HG02938 (cell line): Measurements from ENCODE around the gene CFAP157.
A peak's percentile ranks its signal among the peaks of the same experiment; 100 is the strongest.

ENCODE experiments used
- ATAC-seq: cut with Tn5 transposase; IDR thresholded peaks from one replicate; pipeline ENCODE4 v1.9.1; 2021; ENCODE audit warnings: mild to moderate bottlenecking, moderate library complexity; ENCODE audit not compliant: unreplicated experiment

CFAP157 gene

GRCh38 chr9:127714951-127715469 is 8.2 kb downstream of the CFAP157 start:
- no peak for ATAC-seq

GRCh38 chr9:127715470-127716337 is 8.9 kb downstream of the CFAP157 start, which contains the start of the genes PTRH1 and TTC16:
Gene PTRH1 (minus strand): TSS chr9:127715663. CDS start chr9:127715639, 24 bp downstream.
Gene TTC16 (plus strand): TSS chr9:127716079. CDS start chr9:127716146, 67 bp downstream.
- peak; percentile 88 for ATAC-seq

- ATAC-seq = no peak
Observed at GRCh38 chr9:127716412-127716811, 9.6 kb downstream of the CFAP157 start.

DNA sequence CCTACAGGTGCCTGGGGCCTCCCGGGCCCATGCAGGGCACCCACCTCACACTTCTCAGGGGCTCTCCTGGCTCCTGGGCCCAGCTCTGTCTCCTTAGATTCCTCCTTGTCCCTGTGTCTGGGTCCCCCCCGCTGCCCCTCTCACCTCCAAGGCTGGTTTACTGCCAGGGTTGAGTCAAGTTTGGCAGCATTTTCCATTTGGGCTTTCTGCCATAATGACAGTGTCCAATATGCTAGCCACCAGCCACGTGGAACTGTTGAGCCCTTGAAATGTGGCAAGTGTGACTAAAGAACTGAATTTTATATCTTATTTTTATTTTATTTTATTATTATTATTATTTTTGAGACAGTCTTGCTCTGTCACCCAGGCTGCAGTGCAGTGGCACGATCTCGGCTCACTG is 11.0 kb downstream of the CFAP157 start:
- no peak for ATAC-seq

GRCh38 chr9:127720031-127720864 is 13.5 kb downstream of the CFAP157 start:
- no peak for ATAC-seq

DNA sequence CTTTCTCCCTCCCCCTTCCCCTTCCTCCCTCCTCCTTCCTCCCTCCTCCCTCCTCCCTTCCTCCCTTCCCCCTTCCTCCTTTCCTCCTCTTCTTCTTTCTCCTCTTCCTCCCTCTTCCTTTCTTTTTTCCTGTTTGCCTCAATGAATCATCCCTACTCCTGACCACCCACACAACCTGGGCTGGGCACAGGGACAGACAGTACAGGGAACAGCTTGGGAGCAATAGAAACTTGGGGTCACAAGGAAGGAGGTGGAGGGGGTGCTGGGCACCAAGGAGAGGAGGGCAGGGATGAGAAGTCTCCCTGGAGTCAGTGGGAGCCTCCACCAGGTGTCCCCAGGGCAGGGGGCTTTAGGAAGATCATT is 14.1 kb downstream of the CFAP157 start:
- no peak for ATAC-seq

GRCh38 chr9:127721391-127721821 is 14.6 kb downstream of the CFAP157 start:
- no peak for ATAC-seq

GRCh38 chr9:127722055-127722745 is 15.4 kb downstream of the CFAP157 start:
- no peak for ATAC-seq

- ATAC-seq = no peak
Observed at GRCh38 chr9:127723013-127723412, 16.2 kb downstream of the CFAP157 start.

- no peak for ATAC-seq
Observed at GRCh38 chr9:127723444-127723843, 16.7 kb downstream of the CFAP157 start.

DNA sequence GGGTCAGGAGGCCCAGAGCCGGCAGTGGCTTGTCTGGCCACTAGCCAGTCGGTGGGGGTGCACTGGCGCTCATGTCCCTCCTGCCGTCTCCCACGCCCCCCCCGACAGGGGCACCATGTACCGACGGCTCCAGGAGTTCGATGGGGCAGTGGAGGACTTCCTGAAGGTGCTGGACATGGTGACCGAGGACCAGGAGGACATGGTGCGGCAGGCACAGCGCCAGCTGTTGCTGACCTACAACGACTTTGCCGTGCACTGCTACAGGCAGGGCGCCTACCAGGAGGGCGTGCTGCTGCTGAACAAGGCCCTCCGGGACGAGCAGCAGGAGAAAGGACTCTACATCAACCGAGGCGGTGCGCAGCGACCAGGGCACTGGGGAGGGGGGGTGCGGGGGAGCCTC is 17.2 kb downstream of the CFAP157 start:
- ATAC-seq = no peak

- ATAC-seq = no peak
Observed at GRCh38 chr9:127726871-127727270, 20.1 kb downstream of the CFAP157 start.

GRCh38 chr9:127728808-127729207 is 22.0 kb downstream of the CFAP157 start:
- ATAC-seq = no peak

DNA sequence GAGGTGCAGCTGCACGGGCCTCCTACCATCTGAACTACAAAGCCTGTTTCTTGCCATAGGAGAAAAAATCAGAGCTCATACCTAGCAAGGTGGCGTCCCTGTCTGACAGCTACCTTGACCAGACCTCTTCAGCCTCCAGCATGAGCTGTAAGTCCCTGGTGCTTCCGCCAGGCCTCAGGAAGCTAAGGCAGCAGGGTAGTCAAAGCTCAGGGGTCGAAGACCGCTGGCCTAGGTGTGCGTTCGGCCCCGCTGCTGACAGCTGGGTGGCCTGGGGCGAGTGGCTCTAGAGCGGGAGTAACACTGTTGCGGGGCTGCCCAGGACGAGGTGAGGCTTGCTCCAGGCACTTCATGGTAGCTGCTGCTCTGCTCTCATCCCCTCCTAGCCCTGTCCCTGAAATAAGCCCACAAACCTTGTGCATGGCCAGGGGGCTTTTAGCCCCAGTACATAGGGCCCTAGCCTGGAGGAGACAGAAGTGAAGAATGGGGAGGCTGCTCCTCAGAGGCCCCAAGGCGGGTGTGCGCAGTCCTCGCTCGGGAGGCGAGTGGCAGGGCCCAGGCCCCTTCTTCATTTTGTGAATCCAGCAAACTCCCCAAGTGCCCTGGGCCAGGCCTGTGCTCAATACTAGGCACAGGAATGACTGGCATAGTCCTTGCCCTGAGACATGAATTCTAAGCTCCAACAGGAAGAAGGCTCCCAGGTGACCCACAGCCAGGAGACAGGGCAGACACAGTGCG is 22.9 kb downstream of the CFAP157 start:
- ATAC-seq = no peak

DNA sequence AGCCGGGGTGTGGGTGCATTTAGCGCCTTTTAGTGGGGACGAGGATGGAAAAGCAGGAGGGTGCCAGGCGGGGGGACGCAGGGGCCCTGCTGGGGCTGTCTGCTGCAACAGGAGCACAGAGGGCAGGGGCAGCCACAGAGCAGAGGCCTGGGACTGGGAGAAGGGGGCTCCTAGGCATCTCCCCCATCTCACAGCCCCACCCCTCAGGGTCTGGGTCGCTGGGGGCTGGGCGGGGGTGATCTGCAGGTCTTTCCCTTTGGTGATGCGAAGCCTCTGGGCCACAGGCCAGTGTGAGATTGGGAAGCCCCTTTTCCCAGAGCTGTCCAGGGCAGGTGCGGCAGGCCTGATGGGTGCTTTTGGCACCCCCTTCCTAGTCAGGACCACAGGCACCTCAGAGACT is 23.5 kb downstream of the CFAP157 start:
- no peak for ATAC-seq

GRCh38 chr9:127730799-127731410 is 24.1 kb downstream of the CFAP157 start:
- no peak for ATAC-seq

GRCh38 chr9:127731938-127732337 is 25.1 kb downstream of the CFAP157 start:
- no peak for ATAC-seq

GRCh38 chr9:127732444-127732843 is 25.7 kb downstream of the CFAP157 start:
- ATAC-seq = no peak

- no peak for ATAC-seq
Observed at GRCh38 chr9:127733614-127734013, 26.8 kb downstream of the CFAP157 start.

- ATAC-seq = no peak
Observed at GRCh38 chr9:127734247-127734746, 27.5 kb downstream of the CFAP157 start.
